Memory B cell (primary cell): Measurements from ENCODE around the gene AFAP1.

ENCODE experiments used
- ATAC-seq: fragments of 150-1000 bp; cut with Tn5 transposase; 2 replicates; pipeline ENCODE4 v1.10.0; 2021; ENCODE audit warnings: low read depth, mild to moderate bottlenecking, moderate library complexity
- DNase-seq, 2 donors: peaks; one replicate each; pipeline ENCODE4 v3.0.0; 2022; ENCODE audit warnings: low spot score in 2 of 2
- H3K27ac Mint-ChIP-seq: one replicate; pipeline ENCODE4 v1.8.0; 2022; ENCODE audit warnings: mild to moderate bottlenecking, moderate library complexity, mixed read lengths
- H3K27me3 Mint-ChIP-seq: one replicate; pipeline ENCODE4 v1.8.0; 2022; ENCODE audit warnings: mixed read lengths
- H3K36me3 Mint-ChIP-seq: one replicate; pipeline ENCODE4 v1.8.0; 2022; ENCODE audit warnings: mild to moderate bottlenecking, mixed read lengths
- H3K4me1 Mint-ChIP-seq: one replicate; pipeline ENCODE4 v1.8.0; 2022; ENCODE audit warnings: mixed read lengths
- H3K4me3 Mint-ChIP-seq: one replicate; pipeline ENCODE4 v1.8.0; 2022; ENCODE audit warnings: mild to moderate bottlenecking, moderate library complexity, mixed read lengths
- H3K9me3 Mint-ChIP-seq: one replicate; pipeline ENCODE4 v1.8.0; 2022; ENCODE audit warnings: mixed read lengths

AFAP1 gene

DNA sequence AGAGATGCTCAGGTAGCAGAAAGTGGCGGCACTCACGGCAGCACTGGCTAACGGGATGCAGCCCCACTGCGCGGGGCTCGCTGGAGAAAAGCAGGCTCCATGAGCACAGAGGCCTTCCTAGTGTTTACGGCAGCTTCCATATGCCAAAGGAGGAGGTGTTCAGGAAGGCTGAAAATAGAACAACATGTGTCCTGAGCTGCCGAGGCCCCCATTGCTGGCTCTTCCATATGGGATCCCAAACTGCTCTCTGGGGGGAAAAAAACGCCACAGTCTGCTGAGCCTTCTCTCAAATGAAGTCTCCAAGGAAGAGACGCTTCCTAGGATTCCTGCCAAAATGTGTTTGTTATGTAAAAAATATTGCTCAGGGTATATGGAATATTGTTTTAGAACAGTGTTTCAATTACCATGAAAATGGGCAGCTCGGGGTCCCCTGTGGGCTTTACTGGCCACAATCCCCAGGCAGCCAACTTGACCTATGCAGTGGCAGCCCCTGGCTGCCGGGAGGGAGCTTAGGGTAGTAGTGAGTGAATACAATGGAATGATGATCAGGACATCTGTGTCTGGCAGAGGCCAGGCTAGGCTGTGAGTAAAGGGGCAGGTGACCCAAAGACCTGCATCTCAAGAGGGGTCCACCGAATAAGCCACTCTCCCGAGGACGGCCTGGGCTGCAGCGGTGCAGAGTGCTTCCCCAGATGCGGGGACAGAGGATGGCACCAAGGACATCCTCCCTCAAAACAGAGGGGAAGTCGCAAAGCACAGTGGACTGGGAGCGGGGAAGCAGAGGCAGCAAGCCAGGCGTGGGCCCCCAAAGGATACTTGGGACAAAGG is 170.1 kb downstream of the AFAP1 start:
- Mint-ChIP-seq H3K27me3 (peaks cover 15% of the 10 kb centered on the region), H3K36me3 (no peaks in the 10 kb centered on the region), H3K4me3 (no peak overlapping the region), H3K4me1 (peaks cover 9% of the 10 kb centered on the region), H3K27ac (no peak overlapping the region), H3K9me3 (no peaks in the 10 kb centered on the region)
- ATAC-seq (no peak), DNase-seq (no peak)

GRCh38 chr4:7768736-7769135 is 170.9 kb downstream of the AFAP1 start:
- Mint-ChIP-seq H3K27ac (no peak overlapping the region), H3K36me3 (no peaks in the 10 kb centered on the region), H3K9me3 (no peaks in the 10 kb centered on the region), H3K27me3 (peaks cover 16% of the 10 kb centered on the region), H3K4me1 (peaks cover 9% of the 10 kb centered on the region), H3K4me3 (no peak overlapping the region)
- DNase-seq (no peak), ATAC-seq (no peak)

- no peaks in the 10 kb centered on the region for H3K36me3 Mint-ChIP-seq
- no peak overlapping the region for H3K4me3 Mint-ChIP-seq
- H3K27ac Mint-ChIP-seq, result no peak overlapping the region
Measured at GRCh38 chr4:7767966-7768365, 171.7 kb downstream of the AFAP1 start.

GRCh38 chr4:7767526-7767925 is 172.1 kb downstream of the AFAP1 start:
- Mint-ChIP-seq H3K4me1 (peaks cover 9% of the 10 kb centered on the region), H3K4me3 (no peak overlapping the region), H3K27me3 (peaks cover 14% of the 10 kb centered on the region), H3K9me3 (no peaks in the 10 kb centered on the region), H3K36me3 (no peaks in the 10 kb centered on the region), H3K27ac (no peak overlapping the region)
- no peak for ATAC-seq
- DNase-seq, result no peak

More at GRCh38 chr4:7767966-7768365, 171.7 kb downstream of the AFAP1 start:
- DNase-seq (no peak), ATAC-seq (no peak)
- no peaks in the 10 kb centered on the region for H3K9me3 Mint-ChIP-seq
- H3K4me1 Mint-ChIP-seq, result peaks cover 9% of the 10 kb centered on the region
- peaks cover 14% of the 10 kb centered on the region for H3K27me3 Mint-ChIP-seq

DNA sequence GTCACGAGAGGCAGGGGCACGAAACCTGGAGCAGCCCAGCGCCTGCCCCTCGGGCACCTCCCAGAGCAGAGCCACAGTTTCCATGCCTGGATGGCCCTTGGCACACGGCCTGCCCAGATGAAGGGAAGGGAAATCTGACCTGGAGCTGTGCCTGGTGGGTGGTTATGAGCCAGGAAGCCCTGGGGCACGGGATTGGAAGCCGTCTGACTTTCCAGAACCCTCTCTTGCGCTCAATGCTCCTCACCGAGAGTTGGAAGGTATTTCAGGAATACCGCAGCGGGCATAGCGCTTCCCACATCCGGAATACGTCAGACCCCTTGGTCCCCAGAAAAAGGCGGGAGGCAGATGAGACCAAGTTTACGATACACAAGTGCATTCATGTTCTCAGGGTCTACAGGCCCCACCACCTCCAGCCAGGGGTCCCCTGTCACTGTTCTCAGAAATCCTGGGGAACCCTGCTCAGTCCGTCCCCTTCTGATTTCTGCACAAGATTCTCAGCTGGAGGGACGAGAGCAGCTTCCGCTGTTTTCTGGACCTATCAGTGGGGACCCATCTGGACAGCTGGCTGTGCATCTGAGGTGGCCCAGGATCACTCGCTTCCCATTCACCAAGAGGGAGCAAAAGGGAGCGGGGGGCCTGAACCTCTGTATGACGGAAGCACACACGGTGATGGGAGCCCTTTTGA is 172.9 kb downstream of the AFAP1 start:
- Mint-ChIP-seq H3K27ac (no peak overlapping the region), H3K36me3 (no peaks in the 10 kb centered on the region), H3K4me3 (no peak overlapping the region), H3K9me3 (no peaks in the 10 kb centered on the region), H3K4me1 (peaks cover 9% of the 10 kb centered on the region), H3K27me3 (peaks cover 14% of the 10 kb centered on the region)
- DNase-seq (no peak), ATAC-seq (no peak)

GRCh38 chr4:7766086-7766485 is 173.6 kb downstream of the AFAP1 start:
- Mint-ChIP-seq H3K36me3 (no peaks in the 10 kb centered on the region), H3K27me3 (peaks cover 15% of the 10 kb centered on the region), H3K4me1 (peaks cover 10% of the 10 kb centered on the region), H3K4me3 (no peak overlapping the region), H3K27ac (no peak overlapping the region), H3K9me3 (no peaks in the 10 kb centered on the region)
- no peak for DNase-seq
- no peak for ATAC-seq

DNA sequence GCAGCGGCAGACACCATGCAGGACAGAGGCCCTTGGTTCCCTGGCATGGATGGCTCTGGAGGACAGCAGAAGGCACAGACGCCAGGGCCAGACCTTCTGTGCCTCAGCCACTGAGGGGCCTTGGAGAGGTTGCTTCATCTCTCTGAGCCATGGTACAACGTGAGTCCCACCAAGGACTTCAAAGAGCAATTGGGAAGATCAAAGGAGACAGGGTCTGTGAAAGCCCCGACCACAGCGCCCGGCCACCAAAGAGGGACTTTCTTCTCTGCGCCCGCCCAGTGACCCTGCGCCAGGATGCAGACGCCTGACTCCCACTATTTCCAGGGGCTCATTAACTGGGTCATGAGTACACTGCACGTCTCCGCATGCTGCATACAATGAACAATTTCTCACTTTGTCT is 174.0 kb downstream of the AFAP1 start:
- Mint-ChIP-seq H3K4me1 (peaks cover 6% of the 10 kb centered on the region), H3K27ac (no peak overlapping the region), H3K27me3 (peaks cover 12% of the 10 kb centered on the region), H3K36me3 (no peaks in the 10 kb centered on the region), H3K4me3 (no peak overlapping the region), H3K9me3 (no peaks in the 10 kb centered on the region)
- ATAC-seq (no peak), DNase-seq (no peak)

DNA sequence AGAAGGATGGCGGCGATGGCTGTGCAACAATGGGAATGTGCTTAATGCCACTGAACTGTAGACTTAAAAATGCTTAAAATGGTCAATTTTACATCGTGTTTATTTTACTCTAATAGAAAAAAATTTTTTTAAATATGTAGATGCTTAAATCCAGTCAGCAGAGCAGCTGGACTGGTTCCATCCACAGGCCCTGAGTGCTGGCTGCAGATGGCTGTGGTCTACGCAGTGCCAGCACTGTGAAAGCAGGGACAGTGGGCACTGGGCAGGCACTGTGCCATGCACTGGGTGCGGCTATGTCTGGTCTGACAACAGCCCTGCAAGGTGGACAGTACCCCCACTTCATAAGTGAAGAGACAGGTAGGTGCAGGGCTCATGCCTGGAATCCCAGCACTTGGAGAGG is 175.2 kb downstream of the AFAP1 start:
- H3K4me1 Mint-ChIP-seq, result peaks cover 2% of the 10 kb centered on the region
- no peaks in the 10 kb centered on the region for H3K9me3 Mint-ChIP-seq
- H3K27me3 Mint-ChIP-seq, result peaks cover 4% of the 10 kb centered on the region
- ATAC-seq (no peak), DNase-seq (no peak)
- no peak overlapping the region for H3K4me3 Mint-ChIP-seq
- H3K36me3 Mint-ChIP-seq, result no peaks in the 10 kb centered on the region
- no peak overlapping the region for H3K27ac Mint-ChIP-seq

GRCh38 chr4:7763788-7764187 is 175.9 kb downstream of the AFAP1 start:
- no peak for ATAC-seq

GRCh38 chr4:7763106-7763505 is 176.6 kb downstream of the AFAP1 start:
- no peak for ATAC-seq
- H3K36me3 Mint-ChIP-seq, result no peaks in the 10 kb centered on the region
- H3K27ac Mint-ChIP-seq, result no peak overlapping the region
- no peak overlapping the region for H3K4me3 Mint-ChIP-seq
- H3K27me3 Mint-ChIP-seq, result peaks cover 4% of the 10 kb centered on the region
- no peak for DNase-seq
- peaks cover 9% of the 10 kb centered on the region for H3K4me1 Mint-ChIP-seq
- no peaks in the 10 kb centered on the region for H3K9me3 Mint-ChIP-seq

More at GRCh38 chr4:7763788-7764187, 175.9 kb downstream of the AFAP1 start:
- Mint-ChIP-seq H3K4me3 (no peak overlapping the region), H3K27me3 (peaks cover 4% of the 10 kb centered on the region), H3K4me1 (peaks cover 6% of the 10 kb centered on the region), H3K27ac (no peak overlapping the region), H3K36me3 (no peaks in the 10 kb centered on the region), H3K9me3 (no peaks in the 10 kb centered on the region)
- DNase-seq, result no peak

DNA sequence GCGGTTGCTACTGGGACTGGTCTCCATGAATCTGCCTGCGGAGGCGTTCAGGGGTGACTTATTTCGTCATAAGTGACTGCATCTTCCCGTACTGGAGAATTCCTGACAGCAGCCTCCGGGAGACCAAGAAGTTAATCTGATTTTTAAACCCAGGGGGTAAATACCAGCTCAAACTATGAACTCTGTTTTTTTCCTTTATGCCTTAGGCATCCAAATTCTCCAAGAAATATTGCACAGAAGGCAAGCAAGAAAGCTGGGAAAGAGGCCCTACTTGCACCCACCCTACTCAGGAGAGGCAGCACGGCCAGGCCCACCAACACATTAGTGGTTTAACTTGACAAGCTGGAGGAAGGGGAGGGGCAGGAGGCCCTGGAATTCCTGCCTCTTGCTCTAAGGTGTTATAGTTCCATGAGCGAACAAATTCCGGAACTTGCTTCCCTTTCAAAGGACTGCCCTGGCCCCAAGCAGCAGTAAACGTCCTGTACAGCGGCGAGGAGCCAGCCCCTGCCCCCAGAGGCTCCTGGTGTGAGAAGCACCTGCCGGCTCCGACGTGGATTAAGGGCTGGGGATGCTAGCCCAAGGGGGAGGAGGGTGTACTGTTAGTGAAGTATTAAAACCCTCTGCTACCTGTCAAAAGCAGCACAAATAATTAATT is 177.2 kb downstream of the AFAP1 start:
- H3K36me3 Mint-ChIP-seq, result no peaks in the 10 kb centered on the region
- H3K4me3 Mint-ChIP-seq, result no peak overlapping the region
- no peak for DNase-seq
- no peak overlapping the region for H3K27ac Mint-ChIP-seq
- peaks cover 4% of the 10 kb centered on the region for H3K27me3 Mint-ChIP-seq
- ATAC-seq, result no peak
- no peaks in the 10 kb centered on the region for H3K9me3 Mint-ChIP-seq
- H3K4me1 Mint-ChIP-seq, result peaks cover 9% of the 10 kb centered on the region

DNA sequence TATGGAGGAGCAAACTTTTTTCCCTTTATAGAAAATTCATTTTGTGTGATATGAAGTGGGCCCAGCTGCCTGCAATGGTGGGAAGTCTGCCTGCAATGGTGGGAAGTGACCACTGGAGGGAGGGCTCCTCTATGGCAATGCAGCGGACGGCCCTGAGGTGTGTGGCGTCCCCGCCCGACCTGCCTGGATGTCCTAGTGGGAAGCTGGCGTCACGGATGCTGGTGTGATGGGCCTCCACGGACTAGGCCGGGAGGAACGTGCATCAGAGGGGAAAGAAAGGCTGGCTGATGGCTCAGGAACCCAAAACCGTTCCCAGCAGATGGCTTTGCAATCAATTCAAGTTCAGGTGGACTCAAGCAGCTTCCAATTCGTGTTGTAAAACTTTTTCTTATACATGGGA is 177.9 kb downstream of the AFAP1 start:
- Mint-ChIP-seq H3K27ac (no peak overlapping the region), H3K36me3 (no peaks in the 10 kb centered on the region), H3K9me3 (no peaks in the 10 kb centered on the region), H3K4me1 (peaks cover 9% of the 10 kb centered on the region), H3K27me3 (peaks cover 4% of the 10 kb centered on the region), H3K4me3 (no peak overlapping the region)
- ATAC-seq (peak; percentile 52), DNase-seq (peak in 1 of 2 donors; percentile 14)

- DNase-seq, result no peak
- no peak for ATAC-seq
- H3K4me3 Mint-ChIP-seq, result no peak overlapping the region
- no peaks in the 10 kb centered on the region for H3K36me3 Mint-ChIP-seq
- no peaks in the 10 kb centered on the region for H3K9me3 Mint-ChIP-seq
- peaks cover 4% of the 10 kb centered on the region for H3K27me3 Mint-ChIP-seq
- H3K27ac Mint-ChIP-seq, result no peak overlapping the region
- peaks cover 9% of the 10 kb centered on the region for H3K4me1 Mint-ChIP-seq
Measured at GRCh38 chr4:7761312-7761711, 178.3 kb downstream of the AFAP1 start.

GRCh38 chr4:7760706-7761105 is 179.0 kb downstream of the AFAP1 start:
- Mint-ChIP-seq H3K27ac (no peak overlapping the region), H3K36me3 (no peaks in the 10 kb centered on the region), H3K9me3 (no peaks in the 10 kb centered on the region), H3K27me3 (peaks cover 4% of the 10 kb centered on the region), H3K4me1 (peaks cover 9% of the 10 kb centered on the region), H3K4me3 (no peak overlapping the region)
- ATAC-seq (no peak), DNase-seq (no peak)
